IMR-90 (cell line): ENCODE data around the gene DNMT3L. TPM values are rescaled to one million over a fixed set of nuclear protein-coding genes. Genes with fewer than 3 reads are reported as not detected.

Experiments
- ATAC-seq: fragments of 200-7000 bp; cut with Tn5 transposase; 2 replicates; pipeline ENCODE4 v1.9.1; 2020; ENCODE audit warnings: low read depth, mild to moderate bottlenecking, moderate library complexity
- BruUV-seq: library from RNA; stranded (reverse); fragments of 400-500 nt; replicated peaks from 2 replicates; lab custom pipeline; 2021; lab: Mats Ljungman, UMichigan
- CTCF ChIA-PET: fragments of 300-600 bp; formaldehyde crosslinking; extraction: SDS; loops from one replicate; lab custom pipeline; 2021; ENCODE audit warnings: antibody characterized with exemption; lab: Yijun Ruan, JAX
- POLR2A ChIA-PET: fragments of 300-600 bp; sonication (Branson Sonifier 250); formaldehyde crosslinking; loops from one replicate; lab custom pipeline; 2022; ENCODE audit warnings: antibody characterized with exemption; ENCODE audit not compliant: unreplicated experiment; lab: Charles Lee
- DNase-seq: peaks from one replicate; pipeline ENCODE4 v3.0.0; 2013
- H2AFZ ChIP-seq: replicated peaks from 2 replicates; pipeline ENCODE3; 2013; ENCODE audit warnings: low read length, mild to moderate bottlenecking; ENCODE audit not compliant: poor library complexity
- H2AK5ac ChIP-seq: 2 replicates; pipeline ENCODE4 v1.6.1; 2013; ENCODE audit warnings: low read depth, low read length, inconsistent platforms
- H2AK9ac ChIP-seq: replicated peaks from 2 replicates; pipeline ENCODE3; 2013; ENCODE audit warnings: mild to moderate bottlenecking, low read depth, low read length, moderate library complexity; ENCODE audit not compliant: poor library complexity
- H2BK120ac ChIP-seq: 2 replicates; pipeline ENCODE4 v1.6.1; 2013; ENCODE audit warnings: low read depth, low read length, inconsistent platforms
- H2BK15ac ChIP-seq: 3 replicates; pipeline ENCODE4 v1.6.1; 2013; ENCODE audit warnings: low read depth, low read length, inconsistent platforms
- H2BK20ac ChIP-seq: 2 replicates; pipeline ENCODE4 v1.6.1; 2013; ENCODE audit warnings: low read depth, mild to moderate bottlenecking, inconsistent platforms, low read length, moderate library complexity
- H2BK5ac ChIP-seq: 2 replicates; pipeline ENCODE4 v1.6.1; 2013; ENCODE audit warnings: mild to moderate bottlenecking, low read depth, low read length, inconsistent platforms; ENCODE audit not compliant: poor library complexity, severe bottlenecking
- H3K14ac ChIP-seq: replicated peaks from 2 replicates; pipeline ENCODE4 v1.6.1; 2013; ENCODE audit warnings: low read depth, low read length, inconsistent platforms
- H3K18ac ChIP-seq: 2 replicates; pipeline ENCODE4 v1.6.1; 2013; ENCODE audit warnings: low read depth, low read length, control low read depth
- H3K23ac ChIP-seq: 2 replicates; pipeline ENCODE4 v1.6.1; 2013; ENCODE audit warnings: low read depth, low read length, inconsistent platforms
- H3K27ac ChIP-seq: 2 replicates; pipeline ENCODE4 v1.5.1; 2013; ENCODE audit warnings: mild to moderate bottlenecking, control low read depth, low read length; ENCODE audit not compliant: insufficient read depth
- H3K27me3 ChIP-seq: 2 replicates; pipeline ENCODE4 v1.6.1; 2013; ENCODE audit warnings: low read length; ENCODE audit not compliant: control insufficient read depth, insufficient read depth
- H3K36me3 ChIP-seq: 2 replicates; pipeline ENCODE4 v1.6.1; 2013; ENCODE audit warnings: low read length, mixed read lengths; ENCODE audit not compliant: control insufficient read depth, insufficient read depth
- H3K4ac ChIP-seq: 2 replicates; pipeline ENCODE4 v1.6.1; 2013; ENCODE audit warnings: low read depth, low read length, inconsistent platforms
- H3K4me1 ChIP-seq: 2 replicates; pipeline ENCODE4 v1.6.1; 2013; ENCODE audit warnings: low read length, mixed read lengths; ENCODE audit not compliant: control insufficient read depth, insufficient read depth
- H3K4me2 ChIP-seq: 2 replicates; pipeline ENCODE4 v1.6.1; 2013; ENCODE audit warnings: low read depth, mild to moderate bottlenecking, control low read depth, low read length, moderate library complexity
- H3K4me3 ChIP-seq: 2 replicates; pipeline ENCODE4 v1.5.1; 2013; ENCODE audit warnings: low read depth, mild to moderate bottlenecking, control low read depth, low read length, moderate library complexity; ENCODE audit not compliant: insufficient read depth
- H3K56ac ChIP-seq: 2 replicates; pipeline ENCODE4 v1.6.1; 2013; ENCODE audit warnings: low read length, inconsistent platforms; ENCODE audit not compliant: insufficient read depth; ENCODE audit errors: extremely low read depth
- H3K79me1 ChIP-seq, 2 experiments: 2 replicates each; pipeline ENCODE4 v1.6.1; 2013; ENCODE audit warnings: low read length in 2 of 2, inconsistent platforms in 1 of 2, low read depth in 1 of 2
- H3K9ac ChIP-seq: 2 replicates; pipeline ENCODE4 v1.6.1; 2013; ENCODE audit warnings: low read depth, low read length, control low read depth
- H3K9me1 ChIP-seq: 2 replicates; pipeline ENCODE4 v1.6.1; 2013; ENCODE audit warnings: low read length, inconsistent platforms; ENCODE audit not compliant: insufficient read depth
- H3K9me3 ChIP-seq: 2 replicates; pipeline ENCODE4 v1.6.1; 2013; ENCODE audit warnings: low read length; ENCODE audit not compliant: control insufficient read depth, insufficient read depth
- H4K20me1 ChIP-seq: 2 replicates; pipeline ENCODE4 v1.6.1; 2013; ENCODE audit warnings: low read length, inconsistent platforms; ENCODE audit not compliant: insufficient read depth
- H4K5ac ChIP-seq: 2 replicates; pipeline ENCODE4 v1.6.1; 2013; ENCODE audit warnings: mild to moderate bottlenecking, low read depth, low read length, control low read depth
- H4K8ac ChIP-seq, 2 experiments: 2 replicates each; pipeline ENCODE4 v1.6.1; 2013; ENCODE audit warnings: low read depth in 2 of 2, low read length in 2 of 2, control low read depth in 1 of 2, inconsistent platforms in 1 of 2
- H4K91ac ChIP-seq: 2 replicates; pipeline ENCODE4 v1.6.1; 2013; ENCODE audit warnings: low read depth, low read length, inconsistent platforms; ENCODE audit not compliant: insufficient read depth
- FOS ChIP-seq: fragments of 150-350 bp; IDR thresholded peaks from 2 replicates; pipeline ENCODE4 v1.6.1; 2016; ENCODE audit warnings: low read depth, low read length
- MXI1 ChIP-seq: IDR thresholded peaks from 2 replicates; pipeline ENCODE4 v1.6.1; 2012; ENCODE audit warnings: low read depth, mild to moderate bottlenecking, low read length, moderate library complexity, borderline replicate concordance
- NFE2L2 ChIP-seq: fragments of 150-350 bp; IDR thresholded peaks from 2 replicates; pipeline ENCODE4 v1.6.1; 2016; ENCODE audit warnings: low read depth, mild to moderate bottlenecking, low read length
- POLR2A ChIP-seq: IDR thresholded peaks from 2 replicates; pipeline ENCODE4 v1.6.1; 2012; ENCODE audit warnings: mild to moderate bottlenecking, low read depth, low read length
- RFX5 ChIP-seq: IDR thresholded peaks from 2 replicates; pipeline ENCODE4 v1.8.0; 2012; ENCODE audit warnings: low read depth, mild to moderate bottlenecking, low read length, moderate library complexity
- WGBS, 2 experiments: methylation state at CpG; one replicate each; pipeline versions ENCODE4 v1.1.5 to v1.1.7; 2013; ENCODE audit warnings: missing lambda C conversion rate in 2 of 2; ENCODE audit not compliant: insufficient read length in 1 of 2; ENCODE audit errors: extremely low coverage in 2 of 2; 5-methylcytosine and 5-hydroxymethylcytosine counted together
- dilution Hi-C: fragments of 300-500 bp; cut with HindIII; formaldehyde crosslinking; loops from one replicate; pipeline ENCODE4 v1.14.3; 2018; ENCODE audit warnings: low sequenced_read_pairs; ENCODE audit not compliant: unreplicated experiment
- in situ Hi-C: fragments of 300-500 bp; cut with MboI; formaldehyde crosslinking; loops from 3 replicates; pipeline ENCODE4 v1.14.3; 2019; ENCODE audit warnings: low sequenced_read_pairs, inconsistent platforms, mixed read lengths
- intact Hi-C: fragments of 100-400 bp; cut with micrococcal nuclease; formaldehyde crosslinking; loops from 2 replicates; pipeline ENCODE4 v1.10.0; 2022
- polyA plus RNA-seq, 3 experiments: library from polyadenylated mRNA; depleted of rRNA; stranded (reverse); fragments of >200 nt; gene quantifications; 2 replicates each; pipeline ENCODE4 v1.2.3, GENCODE V29; 2012; ENCODE audit warnings: low replicate concordance in 1 of 3
- total RNA-seq: library from RNA; depleted of rRNA; stranded (reverse); fragments of >200 nt; gene quantifications from 2 replicates; pipeline ENCODE4 v1.2.3, GENCODE V29; 2012

DNMT3L gene
- total and polyA plus RNA-seq, 2 of the 4 experiments (the other 2 are of a cell fraction), result not detected

GRCh38 chr21:44273046-44273445 lies 11.3 kb upstream of the DNMT3L start:
- BruUV-seq, result no TSS peak

More at GRCh38 chr21:44273046-44273445, 11.3 kb upstream of the DNMT3L start:
- DNase-seq, result no peak
- no peak overlapping the region for H3K23ac ChIP-seq
- H2BK5ac ChIP-seq, result no peak overlapping the region
- intact Hi-C loops (no loop called here), dilution Hi-C loops (no loop called here), in situ Hi-C loops (no loop called here)
- no peak overlapping the region for H2AFZ ChIP-seq
- H3K27me3 ChIP-seq, result peaks cover 10% of the 10 kb centered on the region; the same call in 1 of the 2 replicates
- H2BK15ac ChIP-seq, result no peak overlapping the region
- ATAC-seq, result no peak
- H3K18ac ChIP-seq, result no peak overlapping the region
- 50% methylated on average over 1 of the region's 7 CpGs; no CpG with 5 or more reads in 1 of the 2 experiments for WGBS, 2 experiments
- H3K9ac ChIP-seq, result no peak overlapping the region
- no peak overlapping the region for H4K91ac ChIP-seq
- ChIA-PET POLR2A (no interaction called here), CTCF (no interaction called here)
- no peak for TF ChIP-seq MXI1
- no peak for TF ChIP-seq POLR2A
- TF ChIP-seq RFX5, result no peak
- no peak for TF ChIP-seq FOS
- TF ChIP-seq NFE2L2, result no peak
- H3K4ac ChIP-seq, result no peak overlapping the region
- no peaks in the 10 kb centered on the region for H3K36me3 ChIP-seq
- no peak overlapping the region for H3K4me2 ChIP-seq
- no peaks in the 10 kb centered on the region for H3K9me1 ChIP-seq
- H2AK9ac ChIP-seq, result no peak overlapping the region
- H3K4me1 ChIP-seq, result no peaks in the 10 kb centered on the region
- H4K20me1 ChIP-seq, result no peaks in the 10 kb centered on the region
- H2AK5ac ChIP-seq, result no peak overlapping the region
- H3K79me1 ChIP-seq, result no peaks in the 10 kb centered on the region
- no peaks in the 10 kb centered on the region for H3K9me3 ChIP-seq
- no peak overlapping the region for H3K14ac ChIP-seq
- H3K56ac ChIP-seq, result no peak overlapping the region
- no peak overlapping the region for H2BK20ac ChIP-seq
- no peak overlapping the region for H3K4me3 ChIP-seq
- H4K8ac ChIP-seq, result no peak overlapping the region
- H4K5ac ChIP-seq, result no peak overlapping the region
- no peak overlapping the region for H3K27ac ChIP-seq
- no peak overlapping the region for H2BK120ac ChIP-seq
